ENCODE measurements around the gene PLD4.

DNA sequence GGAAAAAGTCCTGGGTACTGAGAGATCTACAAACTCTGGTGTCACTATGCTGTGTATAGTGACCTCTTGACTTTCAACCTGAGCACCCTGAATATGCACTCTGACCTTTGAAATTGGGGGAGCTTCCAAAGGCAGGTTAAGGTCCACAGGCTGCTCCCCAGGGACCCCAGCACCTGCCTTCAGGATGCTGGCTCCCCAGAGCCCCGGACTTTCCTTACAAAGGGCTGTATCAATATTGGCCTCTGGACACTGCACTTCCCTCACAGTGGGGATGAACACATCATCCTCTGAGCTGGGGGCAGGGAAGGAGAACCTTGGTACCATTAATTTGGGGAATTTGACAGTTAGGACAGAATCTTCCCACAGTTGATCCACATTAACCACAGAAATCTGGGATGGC is 14.3 kb downstream of the PLD4 start:
- TF ChIP-seq CTCF (IDR thresholded peaks at IDR 0.05) (no peak), POLR2A (IDR thresholded peaks at IDR 0.05) (no peak), EP300 (IDR thresholded peaks at IDR 0.05) (no peak)
